ENCODE results near the gene CHRM4.
"Not testable (repeated sequence)": the region's sequence is repeated elsewhere in the genome, so short reads cannot be mapped to it uniquely, and the experiment has no call there.

The CHRM4 gene

GRCh38 chr11:46381819-46382645, 9.5 kb downstream of the CHRM4 start:
- no peak for DNase-seq (ENCODE audit: low spot score)

GRCh38 chr11:46381048-46381818, 10.3 kb downstream of the CHRM4 start, which contains the start of gene MDK:
Gene MDK (plus strand): TSS chr11:46381669. CDS start chr11:46382058, 389 bp downstream.
- peak; percentile 78 for DNase-seq (ENCODE audit: low spot score)

- peak; percentile 90 for DNase-seq (ENCODE audit: low spot score)
Observed at GRCh38 chr11:46380340-46381047, 11.1 kb downstream of the CHRM4 start.

GRCh38 chr11:46379482-46380293, 11.9 kb downstream of the CHRM4 start:
- peak; percentile 93 for DNase-seq (ENCODE audit: low spot score)

- DNase-seq (ENCODE audit: low spot score): no peak
Observed at GRCh38 chr11:46378811-46379481, 12.6 kb downstream of the CHRM4 start.

GRCh38 chr11:46378296-46378695, 13.3 kb downstream of the CHRM4 start:
- no peak for DNase-seq (ENCODE audit: low spot score)

GRCh38 chr11:46377831-46378230, 13.7 kb downstream of the CHRM4 start:
- no peak for DNase-seq (ENCODE audit: low spot score)

- no peak for DNase-seq (ENCODE audit: low spot score)
Observed at GRCh38 chr11:46377290-46377689, 14.3 kb downstream of the CHRM4 start.

- no peak for DNase-seq (ENCODE audit: low spot score)
Observed at GRCh38 chr11:46376258-46377050, 15.1 kb downstream of the CHRM4 start.

GRCh38 chr11:46375392-46376101, 16.0 kb downstream of the CHRM4 start:
- DNase-seq (ENCODE audit: low spot score): no peak

- no peak for DNase-seq (ENCODE audit: low spot score)
Observed at GRCh38 chr11:46374815-46375214, 16.8 kb downstream of the CHRM4 start.

- DNase-seq (ENCODE audit: low spot score): no peak
Observed at GRCh38 chr11:46373787-46374740, 17.5 kb downstream of the CHRM4 start.

- DNase-seq (ENCODE audit: low spot score): not testable (repeated sequence)
Observed at GRCh38 chr11:46372501-46372900, 19.1 kb downstream of the CHRM4 start.

GRCh38 chr11:46372086-46372485, 19.5 kb downstream of the CHRM4 start:
- DNase-seq (ENCODE audit: low spot score): no peak

- DNase-seq (ENCODE audit: low spot score): not testable (repeated sequence)
Observed at GRCh38 chr11:46371262-46371661, 20.3 kb downstream of the CHRM4 start.

GRCh38 chr11:46370253-46370652, 21.3 kb downstream of the CHRM4 start:
- DNase-seq (ENCODE audit: low spot score): no peak

GRCh38 chr11:46369458-46370152, 22.0 kb downstream of the CHRM4 start:
- peak; percentile 94 for DNase-seq (ENCODE audit: low spot score)

- DNase-seq (ENCODE audit: low spot score): no peak
Observed at GRCh38 chr11:46367916-46368267, 23.7 kb downstream of the CHRM4 start.

Data from HuH-7 (cell line).